Activated T-helper 2 cell treated with anti-CD3 and anti-CD28 coated beads, Interferon-gamma antibody, Interleukin-2, Interleukin-4, amounts not matched to agents 10 μg/mL and 5 μg/mL and 100 μg/mL, durations not matched to agents 14 hours and 24 hours and 36 hours (primary cell): ENCODE results near the gene MUC5B. TPM values are rescaled to one million over a fixed set of nuclear protein-coding genes. Genes with fewer than 3 reads are reported as not detected.
A peak's percentile ranks its signal among the peaks of the same experiment; 100 is the strongest.

Experiments used
- DNase-seq: peaks from one replicate; pipeline ENCODE4 v3.0.0; 2021; ENCODE audit warnings: low spot score
- H3K27ac Mint-ChIP-seq: one replicate; pipeline ENCODE4 v1.8.0; 2021; ENCODE audit warnings: mixed read lengths
- H3K27me3 Mint-ChIP-seq: one replicate; pipeline ENCODE4 v1.8.0; 2021; ENCODE audit warnings: low read depth, mixed read lengths
- H3K36me3 Mint-ChIP-seq: one replicate; pipeline ENCODE4 v1.8.0; 2021; ENCODE audit warnings: low read depth, mixed read lengths
- H3K4me1 Mint-ChIP-seq: one replicate; pipeline ENCODE4 v1.8.0; 2021; ENCODE audit warnings: low read depth, mixed read lengths
- H3K4me3 Mint-ChIP-seq: one replicate; pipeline ENCODE4 v1.8.0; 2021; ENCODE audit warnings: low read depth, mild to moderate bottlenecking, moderate library complexity, mixed read lengths
- H3K9me3 Mint-ChIP-seq: one replicate; pipeline ENCODE4 v1.8.0; 2021; ENCODE audit warnings: mixed read lengths
- intact Hi-C: fragments of 100-400 bp; cut with micrococcal nuclease; formaldehyde crosslinking; loops from one replicate; pipeline ENCODE4 v1.15.1; 2023
- total RNA-seq: library from RNA; stranded (reverse); gene quantifications from 2 replicates; pipeline ENCODE4 v1.2.3, GENCODE V29; 2022

Gene MUC5B
- total RNA-seq, 1 donor from 2014 or later: not detected

DNA sequence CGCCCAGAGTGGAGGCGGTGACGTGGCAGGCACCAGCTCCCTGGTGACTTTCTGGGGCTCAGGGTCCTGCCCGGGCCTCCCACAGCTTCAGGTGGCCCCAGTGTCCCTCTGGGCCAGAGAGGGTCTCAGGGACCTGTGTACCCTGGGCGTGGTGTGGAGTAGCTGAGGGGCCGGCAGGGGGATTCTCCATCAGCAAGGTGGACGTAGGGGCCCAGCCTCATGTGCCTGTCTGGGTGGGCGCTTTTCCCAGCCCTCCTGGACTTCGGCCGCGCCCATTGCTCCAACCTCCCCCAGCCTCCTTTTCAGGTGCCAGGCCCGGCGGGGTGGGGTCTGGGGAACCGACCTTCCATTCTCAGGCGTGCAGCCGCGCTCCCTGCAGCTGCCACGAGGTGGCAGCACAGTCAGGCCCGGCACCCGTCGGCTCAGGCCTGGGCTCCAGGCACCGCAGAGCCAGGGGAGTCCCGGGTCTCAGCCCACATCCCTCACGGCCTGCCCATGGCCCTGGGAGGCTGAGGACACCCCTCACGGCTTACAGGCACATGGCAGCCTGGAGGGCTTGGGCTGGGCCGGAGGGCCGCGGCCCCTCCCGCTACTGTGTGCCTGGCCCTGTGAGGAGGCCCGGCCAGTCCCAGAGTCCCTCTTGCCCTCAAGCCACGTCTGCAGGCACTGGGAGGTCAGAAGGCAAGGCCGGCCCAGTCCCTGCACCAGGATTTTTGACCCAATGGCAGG, 19.9 kb upstream of the MUC5B start:
- Mint-ChIP-seq H3K9me3 (no peaks in the 10 kb centered on the region), H3K4me3 (no peak overlapping the region), H3K36me3 (no peaks in the 10 kb centered on the region), H3K27ac (no peak overlapping the region), H3K27me3 (no peaks in the 10 kb centered on the region), H3K4me1 (no peaks in the 10 kb centered on the region)
- DNase-seq: peak; percentile 42
- intact Hi-C loops: loop anchor here (5.0 kb wide), 2 partner anchors 314 to 369 kb away; partner anchors contain the start of gene DUSP8

DNA sequence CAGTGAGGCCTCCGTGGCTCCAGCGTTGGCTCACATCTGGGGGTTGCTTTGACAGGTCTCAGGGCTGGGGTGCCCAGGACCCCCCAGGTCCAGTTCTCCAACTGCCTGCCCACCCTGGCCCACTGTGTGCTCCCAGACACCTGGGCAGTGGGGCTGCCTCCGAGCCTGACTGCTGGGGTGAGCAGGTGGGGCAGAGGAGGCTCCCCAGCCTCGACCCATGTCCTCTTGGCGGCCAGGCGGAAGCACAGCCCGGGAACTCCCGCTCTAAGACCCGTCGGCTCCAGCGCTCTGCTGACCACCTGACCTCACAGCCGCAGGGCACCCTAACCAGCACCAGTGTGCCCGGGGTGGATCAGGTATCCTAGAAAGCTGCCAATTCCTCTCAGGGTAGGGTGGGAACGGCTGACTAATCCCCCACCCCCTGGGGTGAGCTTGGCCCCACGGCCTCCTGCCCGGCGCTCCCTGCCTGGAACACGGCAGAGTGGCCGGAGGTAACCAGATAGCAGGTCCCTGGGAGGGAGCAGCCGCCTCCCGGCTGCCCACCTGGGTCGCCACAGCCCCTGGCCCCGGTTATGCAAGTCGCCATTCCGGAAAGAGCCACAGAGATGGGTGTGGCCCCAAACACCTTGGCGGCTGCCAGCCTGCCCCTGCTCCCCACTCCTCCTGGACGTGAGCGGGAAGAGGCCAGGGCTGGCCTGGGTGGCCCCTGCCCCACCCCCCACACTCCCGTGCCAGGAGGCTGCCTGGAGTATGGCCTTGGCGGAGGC, 19.2 kb upstream of the MUC5B start:
- Mint-ChIP-seq H3K36me3 (no peaks in the 10 kb centered on the region), H3K9me3 (no peaks in the 10 kb centered on the region), H3K27ac (no peak overlapping the region), H3K4me3 (no peak overlapping the region), H3K27me3 (no peaks in the 10 kb centered on the region), H3K4me1 (no peaks in the 10 kb centered on the region)
- intact Hi-C loops: loop anchor here (5.0 kb wide), 2 partner anchors 314 to 369 kb away; partner anchors contain the start of gene DUSP8
- no peak for DNase-seq

DNA sequence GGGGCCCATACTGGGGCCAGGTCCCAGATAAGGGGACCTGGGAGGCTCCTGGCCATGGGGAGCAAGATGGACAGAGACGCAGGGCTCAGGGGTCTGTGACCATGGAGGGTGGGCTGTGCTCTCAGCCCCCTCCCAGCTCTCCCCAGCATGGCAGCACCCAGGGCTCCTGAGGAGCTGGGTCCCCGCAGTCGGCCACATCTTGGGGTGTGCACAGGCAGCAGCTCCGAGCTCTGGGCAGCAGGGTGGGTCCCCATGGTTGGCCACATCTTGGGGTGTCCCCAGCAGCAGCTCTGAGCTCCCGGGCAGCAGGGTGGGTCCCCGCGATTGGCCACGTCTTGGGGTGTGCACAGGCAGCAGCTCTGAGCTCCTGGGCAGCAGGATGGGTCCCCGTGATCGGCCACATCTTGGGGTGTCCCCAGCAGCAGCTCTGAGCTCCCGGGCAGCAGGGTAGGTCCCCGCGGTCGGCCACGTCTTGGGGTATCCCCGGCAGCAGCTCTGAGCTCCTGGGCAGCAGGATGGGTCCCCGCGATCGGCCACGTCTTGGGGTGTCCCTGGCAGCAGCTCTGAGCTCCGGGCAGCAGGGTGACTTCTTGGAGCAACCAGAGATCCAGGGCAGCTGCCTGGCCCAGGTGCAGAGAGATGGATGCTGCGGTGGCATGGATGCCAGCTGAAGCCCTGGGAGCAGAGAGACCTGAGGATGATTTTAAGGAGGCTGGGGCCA, 18.3 kb upstream of the MUC5B start:
- intact Hi-C loops: loop anchor here (5.0 kb wide), 2 partner anchors 313 to 368 kb away; partner anchors contain the start of gene DUSP8
- Mint-ChIP-seq H3K4me1 (no peaks in the 10 kb centered on the region), H3K27me3 (no peaks in the 10 kb centered on the region), H3K27ac (no peak overlapping the region), H3K36me3 (no peaks in the 10 kb centered on the region), H3K4me3 (no peak overlapping the region), H3K9me3 (no peaks in the 10 kb centered on the region)
- no peak for DNase-seq

DNA sequence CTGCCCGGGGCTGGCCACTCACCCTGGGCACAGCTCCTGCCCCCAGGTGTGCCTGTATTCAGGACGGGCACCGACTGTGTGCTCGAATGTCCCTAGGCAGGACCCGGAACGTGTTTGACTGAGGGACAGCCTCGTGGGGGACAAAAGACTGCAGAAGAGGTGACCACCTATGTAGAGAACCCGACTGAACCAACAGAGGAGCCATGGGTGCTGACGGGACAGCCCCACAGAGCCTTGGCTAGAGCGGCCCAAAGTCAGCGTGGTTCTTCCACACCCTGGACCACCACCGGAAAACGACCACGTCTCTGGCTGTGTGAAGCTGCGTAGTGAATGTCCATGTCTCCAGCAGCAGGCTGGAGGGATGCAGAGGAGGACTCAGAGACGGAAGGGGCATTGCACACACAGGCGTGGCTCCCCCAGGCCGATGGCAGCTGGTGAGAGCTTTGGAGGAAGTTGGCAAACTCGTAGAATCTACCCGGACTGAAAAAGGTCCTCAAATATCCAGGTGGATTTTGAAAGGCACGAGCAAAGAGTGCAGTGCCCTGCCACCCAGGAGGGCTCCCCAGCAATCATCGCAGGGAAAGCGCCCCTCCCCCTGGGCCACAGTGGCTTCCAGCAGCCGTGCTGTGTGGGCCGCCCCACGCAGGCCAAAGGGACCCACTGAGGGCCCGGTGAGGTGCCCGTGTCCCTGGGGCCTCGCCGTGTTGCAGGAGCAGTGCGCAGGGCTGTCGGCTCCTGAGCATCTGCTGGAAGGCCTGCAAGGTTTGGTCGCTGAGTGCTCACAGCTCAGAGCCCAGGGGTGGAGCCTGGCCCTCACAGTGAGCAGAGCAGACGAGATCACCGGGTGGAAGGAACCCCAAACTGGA, 17.5 kb upstream of the MUC5B start:
- H3K4me1 Mint-ChIP-seq: no peaks in the 10 kb centered on the region
- intact Hi-C loops: no loop called here
- no peaks in the 10 kb centered on the region for H3K27me3 Mint-ChIP-seq
- DNase-seq: no peak
- H3K9me3 Mint-ChIP-seq: no peaks in the 10 kb centered on the region
- H3K27ac Mint-ChIP-seq: no peak overlapping the region
- H3K4me3 Mint-ChIP-seq: no peak overlapping the region
- H3K36me3 Mint-ChIP-seq: no peaks in the 10 kb centered on the region

DNA sequence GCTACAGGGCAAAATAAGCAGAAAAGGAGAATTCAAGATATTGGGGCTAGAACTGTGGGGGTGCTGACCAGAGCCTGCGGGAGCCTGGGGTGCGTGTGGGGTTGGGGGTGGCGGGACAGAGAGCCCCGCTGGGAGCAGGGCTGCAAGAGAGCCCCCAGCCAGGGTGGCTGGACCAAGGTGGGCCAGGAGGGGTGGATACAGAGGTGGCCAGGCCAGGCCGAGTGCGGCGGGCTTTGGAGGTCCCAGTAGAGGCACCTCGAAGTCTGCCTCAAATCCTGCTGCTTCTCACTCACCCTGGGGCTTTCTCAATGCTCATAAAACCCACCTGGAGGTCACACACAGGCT, 16.9 kb upstream of the MUC5B start:
- Mint-ChIP-seq H3K4me1 (no peaks in the 10 kb centered on the region), H3K9me3 (peaks cover 1% of the 10 kb centered on the region), H3K27ac (no peak overlapping the region), H3K4me3 (no peak overlapping the region), H3K36me3 (no peaks in the 10 kb centered on the region), H3K27me3 (no peaks in the 10 kb centered on the region)
- intact Hi-C loops: no loop called here
- no peak for DNase-seq

DNA sequence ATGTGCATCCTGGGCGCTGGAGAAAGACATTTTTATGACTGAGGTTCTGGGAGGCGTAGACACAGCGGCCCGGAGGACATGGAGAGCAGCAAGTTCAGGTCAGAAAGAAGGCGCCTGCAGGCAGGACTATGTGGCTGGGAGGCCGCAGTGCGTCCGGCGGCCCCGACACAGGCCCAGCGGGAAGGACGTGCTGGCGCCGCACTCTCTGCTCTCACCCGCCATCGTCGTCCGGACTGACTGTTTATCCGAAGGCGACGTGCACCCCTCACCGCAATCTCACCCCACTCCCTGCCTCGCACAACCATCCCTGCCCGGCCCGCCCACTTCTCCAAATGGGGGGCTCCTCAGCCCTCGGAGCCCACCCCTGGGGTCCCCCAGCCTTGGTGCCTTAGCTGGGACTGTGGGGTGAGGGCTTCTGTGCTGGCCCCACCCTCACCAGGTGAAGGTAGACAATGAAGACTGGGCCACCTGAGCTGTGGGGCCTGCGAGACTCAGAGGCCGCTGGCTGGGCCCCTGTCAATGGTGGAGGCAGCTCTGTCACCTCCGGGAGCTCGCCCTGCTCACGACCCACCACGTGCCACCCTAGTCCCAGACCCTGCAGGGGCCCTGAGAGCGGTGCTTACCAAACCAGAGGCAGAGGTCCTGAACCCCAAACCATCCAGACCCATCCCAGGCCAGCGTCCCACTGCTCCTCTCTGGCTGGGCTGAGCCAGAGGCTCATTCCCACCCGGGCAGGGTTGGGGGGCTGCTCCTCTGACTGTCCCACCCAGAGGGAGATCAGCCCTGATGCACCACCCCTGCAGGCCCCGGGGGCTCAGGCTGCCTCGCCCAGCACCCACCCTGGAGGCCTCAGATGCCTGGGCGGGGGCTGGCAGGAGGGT, 16.2 kb upstream of the MUC5B start:
- intact Hi-C loops: no loop called here
- H3K27ac Mint-ChIP-seq: no peak overlapping the region
- H3K36me3 Mint-ChIP-seq: no peaks in the 10 kb centered on the region
- H3K9me3 Mint-ChIP-seq: peaks cover 8% of the 10 kb centered on the region
- DNase-seq: no peak
- no peaks in the 10 kb centered on the region for H3K4me1 Mint-ChIP-seq
- H3K4me3 Mint-ChIP-seq: no peak overlapping the region
- peaks cover 4% of the 10 kb centered on the region for H3K27me3 Mint-ChIP-seq

DNA sequence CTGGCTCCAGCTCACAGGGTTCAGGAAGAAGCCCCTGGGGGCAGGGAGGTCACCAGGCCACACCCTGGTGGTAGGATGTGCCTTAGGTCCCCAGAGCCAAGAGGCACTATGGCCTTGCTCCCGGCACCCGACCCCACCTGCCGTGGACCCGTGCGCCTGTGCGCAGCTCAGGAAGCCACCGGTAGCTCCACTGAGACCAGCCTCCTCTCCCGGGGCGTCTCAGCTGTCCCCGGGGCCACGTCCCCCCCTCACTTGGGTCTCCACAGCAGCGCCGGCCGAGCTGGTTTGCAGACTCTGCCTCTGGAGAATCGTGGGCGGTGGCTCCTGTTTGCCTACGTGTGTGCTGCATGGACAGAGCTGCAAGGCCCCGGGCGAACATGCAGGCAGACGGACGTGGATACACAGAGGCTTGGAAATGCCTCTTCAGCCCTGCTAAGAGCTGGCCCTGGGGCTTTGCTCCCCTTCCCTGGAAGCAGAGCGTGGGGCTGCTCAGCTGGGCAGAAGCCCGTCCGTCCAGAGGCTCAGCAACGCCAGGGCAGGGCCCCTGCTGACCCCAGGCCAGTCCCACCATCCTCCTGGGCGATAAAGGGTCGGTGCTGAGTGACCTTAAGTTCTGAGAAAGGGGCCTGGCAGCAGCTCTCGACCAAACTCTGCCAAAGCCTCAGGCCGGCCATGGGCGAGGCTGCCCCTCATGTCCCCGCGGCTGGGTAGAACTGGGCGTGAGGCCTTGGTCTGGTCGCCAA, 15.3 kb upstream of the MUC5B start:
- no peaks in the 10 kb centered on the region for H3K4me1 Mint-ChIP-seq
- peaks cover 12% of the 10 kb centered on the region for H3K9me3 Mint-ChIP-seq
- no peak overlapping the region for H3K27ac Mint-ChIP-seq
- DNase-seq: no peak
- intact Hi-C loops: no loop called here
- H3K27me3 Mint-ChIP-seq: peaks cover 6% of the 10 kb centered on the region
- H3K4me3 Mint-ChIP-seq: no peak overlapping the region
- H3K36me3 Mint-ChIP-seq: no peaks in the 10 kb centered on the region

DNA sequence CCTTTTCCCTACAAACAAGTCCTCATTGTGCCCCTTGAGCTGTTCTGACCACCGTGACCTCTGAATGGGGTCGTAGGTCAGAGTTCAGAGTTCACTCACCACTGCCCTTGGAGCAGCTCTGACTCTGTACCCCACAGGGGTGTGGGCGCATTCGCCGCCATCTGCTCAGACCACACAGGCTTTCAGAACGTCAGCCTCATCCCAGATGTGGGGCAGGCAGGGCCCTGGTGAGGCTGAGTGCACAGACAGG, 14.8 kb upstream of the MUC5B start:
- intact Hi-C loops: no loop called here
- no peak for DNase-seq
- H3K36me3 Mint-ChIP-seq: no peaks in the 10 kb centered on the region
- H3K9me3 Mint-ChIP-seq: peaks cover 12% of the 10 kb centered on the region
- peaks cover 6% of the 10 kb centered on the region for H3K27me3 Mint-ChIP-seq
- no peak overlapping the region for H3K27ac Mint-ChIP-seq
- H3K4me1 Mint-ChIP-seq: no peaks in the 10 kb centered on the region
- H3K4me3 Mint-ChIP-seq: no peak overlapping the region

DNA sequence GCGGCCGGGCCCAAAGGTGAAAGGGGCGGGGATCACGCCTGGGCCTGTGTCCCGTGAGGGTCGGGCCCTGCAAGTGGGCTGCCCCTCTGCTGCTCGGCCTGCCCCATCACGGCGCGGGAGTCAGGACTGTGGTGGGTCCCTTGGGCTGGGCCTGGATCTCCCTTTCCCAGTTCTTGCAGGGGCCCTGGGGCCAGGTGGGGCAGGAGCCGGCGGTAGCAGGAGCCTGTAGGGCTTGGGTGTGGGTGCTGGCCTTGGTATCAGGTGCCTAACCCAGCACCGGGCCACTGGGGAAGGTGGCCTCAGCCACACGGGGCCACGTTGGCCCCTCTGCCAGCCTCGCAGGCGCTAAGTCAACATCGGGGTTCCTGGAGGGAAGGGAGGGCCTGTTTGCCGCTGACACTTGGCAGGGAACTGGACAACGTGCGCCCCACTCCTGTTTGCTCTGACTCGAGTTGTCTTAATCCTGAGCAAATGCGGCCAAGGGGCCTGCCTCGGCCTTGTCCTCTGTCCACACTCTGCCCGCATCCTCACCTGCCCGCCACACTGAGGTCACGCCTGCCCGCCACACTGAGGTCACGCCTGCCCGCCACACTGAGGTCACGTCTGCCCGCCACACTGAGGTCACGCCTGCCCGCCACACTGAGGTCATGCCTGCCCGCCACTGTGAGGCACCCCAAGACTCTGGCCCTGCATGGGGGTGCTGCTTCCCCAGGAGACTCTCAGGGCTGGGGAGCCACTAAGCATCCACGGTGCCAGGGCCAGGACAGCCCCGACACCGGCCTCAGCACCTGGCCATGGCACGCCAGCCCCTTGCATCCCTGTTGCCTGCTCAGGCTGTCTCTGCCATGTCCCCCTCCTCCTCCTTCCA, 14.2 kb upstream of the MUC5B start:
- Mint-ChIP-seq H3K27me3 (peaks cover 8% of the 10 kb centered on the region), H3K4me1 (no peaks in the 10 kb centered on the region)
- DNase-seq: no peak

DNA sequence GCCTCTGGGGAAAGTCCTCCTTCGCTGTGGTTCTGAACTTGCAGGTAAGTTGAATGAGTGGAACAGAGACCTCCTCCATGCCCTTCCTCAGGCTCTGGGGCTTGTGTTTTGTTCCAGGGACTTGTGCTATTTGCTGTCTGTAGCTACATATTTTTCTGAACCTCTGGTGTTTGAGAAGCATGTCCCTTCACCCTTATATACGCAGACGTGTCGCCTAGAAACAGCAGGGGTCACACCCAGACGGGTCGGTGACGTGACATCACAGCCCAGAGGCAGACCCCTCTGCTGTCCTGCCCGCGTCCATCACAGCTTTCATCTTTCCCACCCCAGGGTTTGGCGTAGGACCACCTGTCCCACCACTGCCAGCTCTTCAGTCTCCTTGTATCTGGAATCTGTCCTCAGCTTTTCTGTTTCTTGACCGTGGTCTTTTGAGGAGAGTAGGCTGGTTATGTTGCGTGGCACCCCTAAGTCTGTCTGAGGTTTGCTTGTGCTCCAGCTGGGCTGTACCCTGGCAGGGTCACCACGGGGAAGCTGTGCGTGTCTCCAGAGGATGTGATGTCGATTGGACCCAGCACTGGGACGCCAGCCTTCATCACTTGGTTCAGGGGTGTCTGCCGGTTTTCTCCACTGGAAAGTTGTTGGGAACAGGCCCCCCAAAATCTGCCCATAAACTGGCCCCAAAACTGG, 13.4 kb upstream of the MUC5B start:
- intact Hi-C loops: no loop called here
- Mint-ChIP-seq H3K36me3 (no peaks in the 10 kb centered on the region), H3K27ac (no peak overlapping the region)

More for the DNA sequence above, 14.2 kb upstream of the MUC5B start:
- H3K36me3 Mint-ChIP-seq: no peaks in the 10 kb centered on the region
- H3K27ac Mint-ChIP-seq: no peak overlapping the region
- intact Hi-C loops: no loop called here
- H3K9me3 Mint-ChIP-seq: peaks cover 12% of the 10 kb centered on the region
- H3K4me3 Mint-ChIP-seq: no peak overlapping the region

More for the DNA sequence above, 13.4 kb upstream of the MUC5B start:
- Mint-ChIP-seq H3K4me1 (no peaks in the 10 kb centered on the region), H3K4me3 (no peak overlapping the region), H3K27me3 (peaks cover 8% of the 10 kb centered on the region), H3K9me3 (peaks cover 12% of the 10 kb centered on the region)
- no peak for DNase-seq
